ENCODE measurements around the gene LTB.

The LTB gene

GRCh38 chr6:31541658-31542521 is 40.3 kb downstream of the LTB start, which contains the start of gene DDX39B:
Gene DDX39B, minus strand, starts transcription at chr6:31542003. Its CDS starts 1,471 bp downstream, at chr6:31540532.
- peak within 1 kb of the TSS; percentile 94 for H3K27ac ChIP-seq
- TF ChIP-seq CTCF (conservative IDR thresholded peaks at IDR 0.05): no peak

- no peak for TF ChIP-seq CTCF (conservative IDR thresholded peaks at IDR 0.05)
- H3K27ac ChIP-seq: peak overlapping the region; percentile 94
These were observed 41.1 kb downstream of the LTB start for GRCh38 chr6:31541059-31541657.

GRCh38 chr6:31540640-31541039 is 41.6 kb downstream of the LTB start:
- peak overlapping the region; percentile 94 for H3K27ac ChIP-seq

DNA sequence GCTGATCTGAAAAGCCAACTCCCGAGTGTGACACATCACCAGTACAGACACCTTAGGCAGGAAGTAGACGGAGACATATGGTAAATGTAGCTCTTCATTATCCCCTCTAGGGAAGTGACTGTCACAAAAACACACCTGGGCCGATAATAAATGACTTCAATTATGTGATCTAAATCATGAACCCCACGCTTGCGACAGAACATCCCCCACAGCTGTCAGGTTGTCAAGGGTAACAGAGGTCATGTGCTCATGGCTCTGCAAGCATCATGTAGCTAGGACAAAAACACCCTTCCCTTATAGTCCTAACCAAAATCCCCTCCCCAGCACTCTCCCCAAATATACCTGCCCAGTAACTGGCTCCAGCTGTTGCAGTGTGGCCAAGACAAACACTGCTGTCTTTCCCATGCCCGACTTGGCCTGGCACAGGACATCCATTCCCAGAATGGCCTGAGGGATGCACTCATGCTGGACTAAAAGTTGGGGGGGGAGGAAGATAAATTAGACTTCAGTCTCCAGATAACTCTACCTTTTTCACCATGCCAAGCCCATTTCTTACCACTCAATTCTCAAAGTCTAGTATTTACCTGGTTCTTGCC is 43.3 kb downstream of the LTB start:
- H3K27ac ChIP-seq: peak overlapping the region; percentile 94; the same call in 1 of the 2 replicates
- no peak for TF ChIP-seq CTCF (conservative IDR thresholded peaks at IDR 0.05)

More at GRCh38 chr6:31540640-31541039, 41.6 kb downstream of the LTB start:
- TF ChIP-seq CTCF (conservative IDR thresholded peaks at IDR 0.05): no peak

- H3K27ac ChIP-seq: no peak overlapping the region
- no peak for TF ChIP-seq CTCF (conservative IDR thresholded peaks at IDR 0.05)
These were observed 46.5 kb downstream of the LTB start for GRCh38 chr6:31535538-31536324.

DNA sequence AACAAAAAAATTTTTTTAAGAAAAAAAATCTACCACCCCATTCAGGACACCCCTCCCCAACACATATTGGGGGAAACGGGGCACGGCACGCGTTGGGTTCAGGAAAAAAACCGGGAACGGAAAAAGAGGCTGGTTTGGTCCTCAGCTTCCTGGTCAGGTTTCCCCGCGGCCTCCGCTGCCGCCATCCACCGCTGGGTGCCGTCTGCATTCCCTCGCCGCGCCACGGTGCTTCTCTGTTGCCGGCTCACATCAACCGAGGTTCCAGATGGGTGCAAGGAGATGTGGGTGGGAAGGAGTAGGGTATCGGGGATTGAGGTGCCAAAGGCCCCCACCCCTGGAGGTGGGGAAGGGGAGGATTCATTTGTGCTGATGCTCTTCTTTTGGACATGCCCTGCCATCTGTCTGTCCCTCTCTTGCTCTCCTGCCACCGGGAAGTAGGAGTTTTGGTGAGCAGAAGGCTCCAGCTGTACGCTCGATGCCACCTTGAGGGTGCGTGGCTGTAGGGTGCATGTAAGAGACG is 47.6 kb downstream of the LTB start:
- H3K27ac ChIP-seq: no peak overlapping the region
- no peak for TF ChIP-seq CTCF (conservative IDR thresholded peaks at IDR 0.05)
